Fibroblast of mammary gland (primary cell): Measurements from ENCODE around the gene ANKH.

Experiments
- DNase-seq: peaks from one replicate; pipeline ENCODE4 v3.0.0-alpha.2; 2010; ENCODE audit warnings: low read depth
- H3K4me3 ChIP-seq: 2 replicates; pipeline ENCODE4 v1.5.1; 2011; ENCODE audit warnings: low read depth, mild to moderate bottlenecking, low read length, moderate library complexity; ENCODE audit not compliant: control insufficient read depth
- TF ChIP-seq, protein P1 (sequence below): conservative IDR thresholded peaks from 2 replicates; pipeline ENCODE4 v1.5.1; 2011; ENCODE audit warnings: low read depth, low read length, inconsistent platforms; ENCODE audit not compliant: control insufficient read depth, insufficient read depth

The ANKH gene

GRCh38 chr5:14715481-14715880, 156.1 kb downstream of the ANKH start:
- peak; percentile 19 for DNase-seq
- TF ChIP-seq, protein P1, sequence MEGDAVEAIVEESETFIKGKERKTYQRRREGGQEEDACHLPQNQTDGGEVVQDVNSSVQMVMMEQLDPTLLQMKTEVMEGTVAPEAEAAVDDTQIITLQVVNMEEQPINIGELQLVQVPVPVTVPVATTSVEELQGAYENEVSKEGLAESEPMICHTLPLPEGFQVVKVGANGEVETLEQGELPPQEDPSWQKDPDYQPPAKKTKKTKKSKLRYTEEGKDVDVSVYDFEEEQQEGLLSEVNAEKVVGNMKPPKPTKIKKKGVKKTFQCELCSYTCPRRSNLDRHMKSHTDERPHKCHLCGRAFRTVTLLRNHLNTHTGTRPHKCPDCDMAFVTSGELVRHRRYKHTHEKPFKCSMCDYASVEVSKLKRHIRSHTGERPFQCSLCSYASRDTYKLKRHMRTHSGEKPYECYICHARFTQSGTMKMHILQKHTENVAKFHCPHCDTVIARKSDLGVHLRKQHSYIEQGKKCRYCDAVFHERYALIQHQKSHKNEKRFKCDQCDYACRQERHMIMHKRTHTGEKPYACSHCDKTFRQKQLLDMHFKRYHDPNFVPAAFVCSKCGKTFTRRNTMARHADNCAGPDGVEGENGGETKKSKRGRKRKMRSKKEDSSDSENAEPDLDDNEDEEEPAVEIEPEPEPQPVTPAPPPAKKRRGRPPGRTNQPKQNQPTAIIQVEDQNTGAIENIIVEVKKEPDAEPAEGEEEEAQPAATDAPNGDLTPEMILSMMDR: no peak
- H3K4me3 ChIP-seq: no peak overlapping the region

- no peak overlapping the region for H3K4me3 ChIP-seq
- DNase-seq: no peak
- TF ChIP-seq, protein P1: no peak
These were observed 156.9 kb downstream of the ANKH start for GRCh38 chr5:14714706-14715105.

DNA sequence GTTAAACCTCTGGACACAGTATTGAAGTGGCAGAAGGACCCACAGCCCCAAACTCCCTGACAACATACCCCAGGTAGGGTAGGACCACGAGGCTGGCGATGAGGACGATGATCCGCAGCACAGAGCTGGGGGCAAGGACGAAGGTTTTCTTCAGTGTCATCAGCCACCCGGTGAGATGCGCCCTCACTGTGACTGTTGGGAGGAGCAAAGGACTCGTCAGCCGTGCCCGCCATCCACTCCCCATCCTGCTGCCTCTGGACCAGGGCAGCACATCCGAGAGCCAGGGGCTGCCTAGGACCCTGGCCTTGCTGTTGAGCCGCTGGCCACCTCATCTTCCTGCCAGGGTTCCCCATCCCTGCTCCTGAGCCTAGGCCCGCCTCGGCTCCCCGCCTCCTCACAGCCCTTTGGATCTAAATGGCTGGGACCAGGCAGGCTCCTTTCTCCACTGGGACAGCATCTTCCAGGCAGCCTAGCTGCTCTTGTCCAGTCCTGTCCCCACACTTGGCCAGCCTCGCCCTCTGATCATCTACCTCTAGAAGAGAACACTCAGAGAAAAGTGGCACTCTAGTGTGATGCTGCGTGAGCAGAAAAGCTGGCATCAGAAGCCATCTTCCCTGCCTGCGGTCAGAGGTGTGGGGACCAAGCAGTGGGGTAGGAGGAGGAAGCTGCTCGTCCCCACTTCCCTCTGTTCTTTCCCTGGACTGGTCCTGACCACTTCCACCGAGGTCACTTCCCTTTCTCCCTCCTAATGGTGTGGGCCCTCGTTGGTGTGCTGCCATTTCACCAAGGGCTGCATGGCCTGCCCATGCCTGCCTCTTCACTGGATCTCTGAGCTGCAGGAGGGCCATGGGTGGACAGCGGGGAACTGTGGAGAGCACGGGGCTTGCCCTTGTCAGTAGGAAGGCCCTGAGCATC, 157.8 kb downstream of the ANKH start:
- H3K4me3 ChIP-seq: no peak overlapping the region
- DNase-seq: no peak
- TF ChIP-seq, protein P1: no peak

GRCh38 chr5:14712666-14713065, 158.9 kb downstream of the ANKH start:
- TF ChIP-seq, protein P1: no peak
- no peak for DNase-seq
- H3K4me3 ChIP-seq: no peak overlapping the region

- TF ChIP-seq, protein P1: no peak
- DNase-seq: no peak
- no peak overlapping the region for H3K4me3 ChIP-seq
These were observed 159.4 kb downstream of the ANKH start for GRCh38 chr5:14712131-14712530.

DNA sequence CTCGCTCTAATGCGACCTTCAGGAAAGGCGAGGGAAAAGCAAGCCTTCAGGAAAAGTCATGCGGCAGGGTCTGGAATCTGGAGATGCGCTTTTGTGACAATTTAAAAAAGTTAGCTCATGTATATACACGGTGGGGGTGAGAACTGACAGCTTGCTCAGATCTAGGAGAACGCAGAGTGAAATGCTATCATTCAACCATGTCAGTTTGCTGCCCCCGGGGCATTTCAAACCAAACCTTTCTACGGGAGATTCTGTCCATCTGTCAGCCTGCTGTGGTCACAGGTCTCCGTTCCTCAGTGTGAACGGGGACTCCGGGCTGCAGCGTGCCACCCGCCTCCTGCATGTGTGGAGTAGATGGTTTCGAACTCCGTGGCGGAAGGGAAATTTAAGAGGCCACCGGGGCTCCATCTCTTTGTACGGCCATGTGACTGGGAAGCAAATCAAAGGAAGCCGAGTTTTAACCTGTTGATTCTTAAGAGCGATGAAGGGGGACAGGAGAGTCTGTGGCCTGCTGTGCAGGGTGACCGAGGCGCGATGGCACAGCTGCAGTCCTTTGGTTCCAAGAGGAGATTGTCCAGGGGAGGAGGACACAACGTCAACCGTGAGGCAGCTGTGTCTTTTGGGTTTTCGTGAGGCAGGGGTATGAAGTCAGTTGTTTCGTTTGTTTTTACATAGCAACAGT, 161.1 kb downstream of the ANKH start:
- no peak for DNase-seq
- no peak overlapping the region for H3K4me3 ChIP-seq
- TF ChIP-seq, protein P1: no peak
